Mesenchymal stem cell (in vitro differentiated cells and primary cell): ENCODE data around the gene ACTN3.
"Not testable (repeated sequence)": the region's sequence is repeated elsewhere in the genome, so short reads cannot be mapped to it uniquely, and the experiment has no call there.

Experiments used
- DNase-seq: peaks from one replicate; pipeline ENCODE4 v3.0.0-alpha.2; 2013
- H2AFZ ChIP-seq: one replicate; pipeline ENCODE4 v1.6.1; 2013; ENCODE audit warnings: low read depth, mild to moderate bottlenecking, control low read depth, inconsistent platforms, low read length, moderate library complexity
- H2AK5ac ChIP-seq: 2 replicates; pipeline ENCODE4 v1.6.1; 2013; ENCODE audit warnings: low read length, moderate library complexity, mild to moderate bottlenecking, inconsistent platforms; ENCODE audit not compliant: severe bottlenecking
- H2BK120ac ChIP-seq: one replicate; pipeline ENCODE4 v1.6.1; 2013; ENCODE audit warnings: low read depth, mild to moderate bottlenecking, inconsistent platforms, low read length, moderate library complexity
- H2BK12ac ChIP-seq, 2 experiments: one replicate each; pipeline ENCODE4 v1.6.1; 2013; ENCODE audit warnings: inconsistent platforms in 2 of 2, low read length in 2 of 2, mild to moderate bottlenecking in 2 of 2, moderate library complexity in 2 of 2, control low read depth in 1 of 2
- H2BK15ac ChIP-seq: one replicate; pipeline ENCODE4 v1.6.1; 2013; ENCODE audit warnings: mild to moderate bottlenecking, low read depth, inconsistent platforms; ENCODE audit not compliant: poor library complexity, severe bottlenecking
- H2BK5ac ChIP-seq: 2 replicates; pipeline ENCODE4 v1.6.1; 2013; ENCODE audit warnings: low read depth, mild to moderate bottlenecking, low read length, control low read depth, inconsistent platforms; ENCODE audit not compliant: poor library complexity, severe bottlenecking
- H3K14ac ChIP-seq, 2 experiments: one replicate each; pipeline ENCODE4 v1.6.1; 2013; ENCODE audit warnings: inconsistent platforms in 2 of 2, low read length in 2 of 2, control low read depth in 1 of 2, mild to moderate bottlenecking in 1 of 2, moderate library complexity in 1 of 2
- H3K18ac ChIP-seq, 2 experiments: one replicate each; pipeline ENCODE4 v1.6.1; 2013; ENCODE audit warnings: inconsistent platforms in 2 of 2, low read length in 2 of 2, control low read depth in 1 of 2, low read depth in 1 of 2, mild to moderate bottlenecking in 1 of 2
- H3K23ac ChIP-seq, 2 experiments: one replicate each; pipeline ENCODE4 v1.6.1; 2013; ENCODE audit warnings: inconsistent platforms in 2 of 2, low read length in 2 of 2, mild to moderate bottlenecking in 2 of 2, moderate library complexity in 2 of 2, control low read depth in 1 of 2
- H3K27ac ChIP-seq: 2 replicates; pipeline ENCODE4 v1.5.1; 2013; ENCODE audit warnings: mild to moderate bottlenecking, moderate library complexity, low read length, control low read depth, inconsistent platforms; ENCODE audit not compliant: poor library complexity, severe bottlenecking
- H3K27me3 ChIP-seq, 2 experiments: 2 replicates each; pipeline versions ENCODE4 v1.6.1 to v1.7.0; 2013; ENCODE audit warnings: low read length in 2 of 2, mild to moderate bottlenecking in 2 of 2, moderate library complexity in 2 of 2, control low read depth in 1 of 2, inconsistent platforms in 1 of 2; ENCODE audit not compliant: control insufficient read depth in 1 of 2, insufficient read depth in 1 of 2
- H3K36me3 ChIP-seq, 2 experiments: 2 replicates each; pipeline versions ENCODE4 v1.6.1 to v1.7.0; 2013; ENCODE audit warnings: low read length in 2 of 2, control low read depth in 1 of 2, inconsistent platforms in 1 of 2, low read depth in 1 of 2, mild to moderate bottlenecking in 1 of 2; ENCODE audit not compliant: insufficient read depth in 2 of 2, control insufficient read depth in 1 of 2
- H3K4ac ChIP-seq, 2 experiments: one replicate each; pipeline ENCODE4 v1.6.1; 2013; ENCODE audit warnings: inconsistent platforms in 2 of 2, low read length in 2 of 2, mild to moderate bottlenecking in 2 of 2, moderate library complexity in 2 of 2, control low read depth in 1 of 2, low read depth in 1 of 2
- H3K4me1 ChIP-seq: 2 replicates; pipeline ENCODE4 v1.6.1; 2013; ENCODE audit warnings: low read depth, low read length, control low read depth; ENCODE audit not compliant: control insufficient read depth, insufficient read depth
- H3K4me2 ChIP-seq: 2 replicates; pipeline ENCODE4 v1.6.1; 2013; ENCODE audit warnings: low read length, mild to moderate bottlenecking, inconsistent platforms; ENCODE audit not compliant: poor library complexity, severe bottlenecking
- H3K4me3 ChIP-seq, 2 experiments: 2 replicates each; pipeline versions ENCODE4 v1.5.1 to v1.7.0; 2013; ENCODE audit warnings: low read length in 2 of 2, mild to moderate bottlenecking in 2 of 2, control low read depth in 1 of 2, low read depth in 1 of 2; ENCODE audit not compliant: insufficient read depth in 1 of 2
- H3K79me1 ChIP-seq: replicated peaks from 2 replicates; pipeline ENCODE4 v1.6.1; 2013; ENCODE audit warnings: mild to moderate bottlenecking, control low read depth, low read length, inconsistent platforms; ENCODE audit not compliant: poor library complexity, severe bottlenecking
- H3K9ac ChIP-seq: 2 replicates; pipeline ENCODE4 v1.7.0; 2013; ENCODE audit warnings: mild to moderate bottlenecking, low read length, moderate library complexity
- H3K9me3 ChIP-seq: 2 replicates; pipeline ENCODE4 v1.7.0; 2013; ENCODE audit warnings: mild to moderate bottlenecking, low read length; ENCODE audit not compliant: control insufficient read depth
- H4K8ac ChIP-seq: one replicate; pipeline ENCODE4 v1.6.1; 2013; ENCODE audit warnings: inconsistent platforms, mild to moderate bottlenecking, low read length, moderate library complexity
- H4K91ac ChIP-seq: one replicate; pipeline ENCODE4 v1.6.1; 2013; ENCODE audit warnings: mild to moderate bottlenecking, low read length, inconsistent platforms
- WGBS: methylation state at CpG from one replicate; pipeline ENCODE4 v1.1.7; 2013; ENCODE audit warnings: mixed read lengths; 5-methylcytosine and 5-hydroxymethylcytosine counted together

ACTN3 gene

GRCh38 chr11:66580803-66581202 is 34.1 kb downstream of the ACTN3 start:
- peaks cover 0 to 3% of the 10 kb centered on the region in 2 experiments for H3K27me3 ChIP-seq
- no peak overlapping the region for H3K4ac ChIP-seq
- H3K23ac ChIP-seq, result no peak overlapping the region
- H3K4me1 ChIP-seq, result peaks cover 2% of the 10 kb centered on the region
- 92% methylated on average over 5 of the region's 5 CpGs for WGBS
- H3K9ac ChIP-seq, result no peak overlapping the region
- no peak overlapping the region for H4K91ac ChIP-seq
- H2AFZ ChIP-seq, result no peak overlapping the region
- peaks cover 5% of the 10 kb centered on the region for H3K9me3 ChIP-seq
- H3K36me3 ChIP-seq, result no peaks in the 10 kb centered on the region
- no peak overlapping the region for H3K4me2 ChIP-seq
- DNase-seq, result no peak
- H3K18ac ChIP-seq, result no peak overlapping the region
- H2BK120ac ChIP-seq, result no peak overlapping the region
- no peak overlapping the region for H3K27ac ChIP-seq
- no peak overlapping the region for H3K14ac ChIP-seq
- peak overlapping the region in 1 of 2 experiments; percentile 35 for H3K4me3 ChIP-seq
- H3K79me1 ChIP-seq, result no peaks in the 10 kb centered on the region
- peak overlapping the region; percentile 28 for H4K8ac ChIP-seq
- no peak overlapping the region for H2BK12ac ChIP-seq
- H2BK15ac ChIP-seq, result no peak overlapping the region
- H2BK5ac ChIP-seq, result no peak overlapping the region
- no peak overlapping the region for H2AK5ac ChIP-seq

- no peak for DNase-seq
- WGBS, result 56% methylated on average over 1 of the region's 3 CpGs
Measured at GRCh38 chr11:66581261-66581660, 34.6 kb downstream of the ACTN3 start.

GRCh38 chr11:66582565-66583147 is 36.0 kb downstream of the ACTN3 start:
- not testable (repeated sequence) for H3K27me3 ChIP-seq, DNase-seq, H2AK5ac ChIP-seq, H3K4me1 ChIP-seq, H3K36me3 ChIP-seq, H3K4ac ChIP-seq, H3K4me2 ChIP-seq, H3K27ac ChIP-seq, H4K8ac ChIP-seq, H3K9me3 ChIP-seq, H3K23ac ChIP-seq, H3K79me1 ChIP-seq, H3K18ac ChIP-seq, H2BK12ac ChIP-seq, H4K91ac ChIP-seq, H2BK5ac ChIP-seq, H3K14ac ChIP-seq, H3K9ac ChIP-seq, H2BK120ac ChIP-seq, H2AFZ ChIP-seq, H3K4me3 ChIP-seq, H2BK15ac ChIP-seq
- WGBS, result 95% methylated on average over 3 of the region's 3 CpGs

More at GRCh38 chr11:66581261-66581660, 34.6 kb downstream of the ACTN3 start:
- no peak overlapping the region for H3K18ac ChIP-seq
- peak overlapping the region in 1 of 2 experiments; percentile 35 for H3K4me3 ChIP-seq
- peaks cover 2% of the 10 kb centered on the region for H3K4me1 ChIP-seq
- no peak overlapping the region for H2AFZ ChIP-seq
- no peak overlapping the region for H3K4ac ChIP-seq
- no peak overlapping the region for H2AK5ac ChIP-seq
- H2BK120ac ChIP-seq, result no peak overlapping the region
- H3K23ac ChIP-seq, result no peak overlapping the region
- no peaks in the 10 kb centered on the region for H3K79me1 ChIP-seq
- H3K27ac ChIP-seq, result no peak overlapping the region
- H2BK12ac ChIP-seq, result no peak overlapping the region
- no peak overlapping the region for H2BK5ac ChIP-seq
- no peaks in the 10 kb centered on the region for H3K36me3 ChIP-seq
- peaks cover 2 to 3% of the 10 kb centered on the region in 2 experiments for H3K27me3 ChIP-seq
- H3K4me2 ChIP-seq, result no peak overlapping the region
- no peak overlapping the region for H4K91ac ChIP-seq
- no peak overlapping the region for H3K9ac ChIP-seq
- no peak overlapping the region for H3K14ac ChIP-seq
- H3K9me3 ChIP-seq, result peaks cover 5% of the 10 kb centered on the region
- H4K8ac ChIP-seq, result no peak overlapping the region
- no peak overlapping the region for H2BK15ac ChIP-seq

GRCh38 chr11:66585447-66585846 is 38.7 kb downstream of the ACTN3 start:
- H3K9ac ChIP-seq, H2BK120ac ChIP-seq, H3K18ac ChIP-seq, H3K4me1 ChIP-seq, H3K27me3 ChIP-seq, H2AFZ ChIP-seq, H4K91ac ChIP-seq, H2BK12ac ChIP-seq, H4K8ac ChIP-seq, H3K36me3 ChIP-seq, DNase-seq, H3K4me3 ChIP-seq, H2BK15ac ChIP-seq, H3K4me2 ChIP-seq, H3K4ac ChIP-seq, H3K27ac ChIP-seq, H3K9me3 ChIP-seq, H2AK5ac ChIP-seq, H3K23ac ChIP-seq, H3K79me1 ChIP-seq, H2BK5ac ChIP-seq, H3K14ac ChIP-seq: not testable (repeated sequence)
- 100% methylated on average over 1 of the region's 1 CpG for WGBS
